Brain pericyte (primary cell): ENCODE measurements around the gene XAB2.

ENCODE experiments used
- DNase-seq: peaks from one replicate; pipeline ENCODE4 v3.0.0-alpha.2; 2012; ENCODE audit warnings: low read depth, low spot score

XAB2 gene

GRCh38 chr19:7629347-7630054, at the start of gene XAB2, which contains the start of gene PET100:
Gene XAB2, minus strand, starts transcription at chr19:7629545. Its CDS starts 18 bp downstream, at chr19:7629527.
Gene PET100, plus strand, starts transcription at chr19:7629793. Its CDS starts 41 bp downstream, at chr19:7629834.
- DNase-seq = peak; percentile 97

- DNase-seq = no peak
These were observed 48.4 kb upstream of the XAB2 start for GRCh38 chr19:7677669-7678311.

- no peak for DNase-seq
These were observed 47.5 kb upstream of the XAB2 start, which contains the start of gene MCEMP1 for GRCh38 chr19:7676854-7677253. Gene MCEMP1, plus strand, starts transcription at chr19:7677090. Its CDS starts 31 bp downstream, at chr19:7677121.

GRCh38 chr19:7676376-7676775, 47.0 kb upstream of the XAB2 start:
- DNase-seq = no peak

- no peak for DNase-seq
These were observed 45.0 kb upstream of the XAB2 start for GRCh38 chr19:7674010-7675005.

- DNase-seq = no peak
These were observed 43.2 kb upstream of the XAB2 start for GRCh38 chr19:7672522-7672921.

GRCh38 chr19:7670790-7671189, 41.4 kb upstream of the XAB2 start:
- DNase-seq = no peak

GRCh38 chr19:7670150-7670783, 40.9 kb upstream of the XAB2 start:
- no peak for DNase-seq

- DNase-seq = no peak
These were observed 40.3 kb upstream of the XAB2 start for GRCh38 chr19:7669641-7670040.

- no peak for DNase-seq
These were observed 39.5 kb upstream of the XAB2 start, which contains the start of gene RETN for GRCh38 chr19:7668842-7669241. Gene RETN, plus strand, starts transcription at chr19:7669049. Its CDS starts 278 bp downstream, at chr19:7669327.

- DNase-seq = no peak
These were observed 35.7 kb upstream of the XAB2 start for GRCh38 chr19:7665076-7665475.

GRCh38 chr19:7663706-7664105, 34.4 kb upstream of the XAB2 start:
- no peak for DNase-seq

- no peak for DNase-seq
These were observed 33.3 kb upstream of the XAB2 start for GRCh38 chr19:7662657-7663056.

GRCh38 chr19:7661744-7662538, 32.6 kb upstream of the XAB2 start:
- no peak for DNase-seq

- no peak for DNase-seq
These were observed 28.9 kb upstream of the XAB2 start for GRCh38 chr19:7658219-7658686.

GRCh38 chr19:7657131-7657751, 27.9 kb upstream of the XAB2 start:
- DNase-seq = no peak

GRCh38 chr19:7655581-7655980, 26.2 kb upstream of the XAB2 start:
- no peak for DNase-seq

GRCh38 chr19:7654401-7654800, 25.1 kb upstream of the XAB2 start:
- DNase-seq = no peak

GRCh38 chr19:7652061-7652641, 22.8 kb upstream of the XAB2 start:
- DNase-seq = peak; percentile 38
